Endometrium (tissue), 2 donors: ENCODE results near the gene NFATC1.

Experiments used
- FAIRE-seq: peaks from 2 replicates; lab custom pipeline; 2012; peaks lifted over from hg19 to GRCh38; lab: Jason Lieb, UNC
- donor health status: control.
- donor health status: control.

The NFATC1 gene

DNA sequence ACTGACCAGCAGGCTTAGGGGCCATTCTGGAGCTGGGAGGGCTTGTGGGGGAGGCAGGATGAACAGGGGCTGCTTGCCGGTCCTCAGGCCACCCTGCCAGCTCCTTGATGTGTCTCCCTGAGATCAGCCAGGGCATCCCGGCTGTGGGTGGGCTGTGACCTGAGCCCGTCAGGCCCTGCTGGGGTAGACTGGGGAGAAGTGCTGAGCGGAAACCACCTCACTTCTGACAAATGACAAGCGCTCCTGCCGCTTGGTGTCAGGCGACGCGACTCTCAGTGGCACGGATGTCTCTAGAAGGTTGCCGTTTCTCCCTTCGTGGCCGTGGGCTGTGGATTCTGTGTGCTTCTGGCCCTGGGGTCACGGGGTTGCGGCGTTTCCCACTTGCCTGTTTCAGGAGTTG is 45.7 kb downstream of the NFATC1 start:
- FAIRE-seq, result no peak

DNA sequence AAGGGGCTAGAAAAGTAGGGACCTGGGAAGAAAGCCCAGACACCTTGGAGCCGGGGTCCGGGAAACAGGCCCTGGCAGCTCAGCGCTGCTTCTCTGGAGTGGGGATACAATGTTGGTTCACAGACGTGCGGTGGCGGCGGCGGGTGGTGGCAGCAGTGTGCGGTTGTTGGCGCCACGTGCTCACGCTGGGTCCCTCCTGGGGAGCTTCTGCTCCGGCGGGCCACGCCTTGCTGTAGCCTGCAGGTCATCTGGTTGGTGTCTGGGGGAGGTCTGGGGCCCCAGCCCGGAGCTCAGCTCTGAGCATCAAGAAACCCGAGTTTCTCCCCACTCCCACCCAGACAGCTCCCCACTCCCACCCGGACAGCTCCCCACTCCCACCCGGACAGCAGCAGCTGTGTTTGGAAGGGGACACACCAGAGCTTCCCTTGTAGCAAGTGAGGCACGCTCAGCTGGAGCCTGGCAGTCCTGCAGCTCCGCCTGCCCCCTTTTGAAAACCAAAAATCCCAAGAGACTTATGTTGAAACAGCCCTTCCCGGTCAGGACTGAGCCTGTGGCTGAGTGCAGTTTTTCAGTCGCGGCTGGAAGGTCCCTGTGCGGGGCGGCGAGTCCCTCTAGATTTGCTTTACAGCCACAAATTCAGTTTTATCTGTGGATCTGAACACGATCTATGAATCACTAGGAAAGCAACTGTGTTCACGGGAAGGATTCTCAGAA is 46.9 kb downstream of the NFATC1 start:
- FAIRE-seq, result no peak

DNA sequence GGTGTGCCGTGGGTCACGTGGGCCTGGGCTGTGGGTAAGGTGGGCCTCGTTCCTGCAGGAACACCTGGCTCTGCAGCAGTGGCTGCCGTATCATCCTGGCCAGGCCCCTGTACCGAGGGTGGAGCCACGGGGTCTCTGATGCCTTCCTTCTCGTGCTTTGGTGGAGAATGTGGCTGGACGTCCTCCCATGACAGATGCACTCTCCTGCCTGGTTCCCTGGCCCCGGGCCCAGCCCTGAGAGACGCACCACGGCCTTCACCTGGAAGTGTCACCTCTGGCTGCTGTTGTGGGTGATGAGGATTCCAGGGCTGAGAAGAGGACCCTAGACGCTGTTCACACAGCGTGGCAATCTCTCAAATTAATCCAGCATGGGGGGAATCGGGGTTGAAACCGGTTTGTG is 49.5 kb downstream of the NFATC1 start:
- FAIRE-seq, result no peak

DNA sequence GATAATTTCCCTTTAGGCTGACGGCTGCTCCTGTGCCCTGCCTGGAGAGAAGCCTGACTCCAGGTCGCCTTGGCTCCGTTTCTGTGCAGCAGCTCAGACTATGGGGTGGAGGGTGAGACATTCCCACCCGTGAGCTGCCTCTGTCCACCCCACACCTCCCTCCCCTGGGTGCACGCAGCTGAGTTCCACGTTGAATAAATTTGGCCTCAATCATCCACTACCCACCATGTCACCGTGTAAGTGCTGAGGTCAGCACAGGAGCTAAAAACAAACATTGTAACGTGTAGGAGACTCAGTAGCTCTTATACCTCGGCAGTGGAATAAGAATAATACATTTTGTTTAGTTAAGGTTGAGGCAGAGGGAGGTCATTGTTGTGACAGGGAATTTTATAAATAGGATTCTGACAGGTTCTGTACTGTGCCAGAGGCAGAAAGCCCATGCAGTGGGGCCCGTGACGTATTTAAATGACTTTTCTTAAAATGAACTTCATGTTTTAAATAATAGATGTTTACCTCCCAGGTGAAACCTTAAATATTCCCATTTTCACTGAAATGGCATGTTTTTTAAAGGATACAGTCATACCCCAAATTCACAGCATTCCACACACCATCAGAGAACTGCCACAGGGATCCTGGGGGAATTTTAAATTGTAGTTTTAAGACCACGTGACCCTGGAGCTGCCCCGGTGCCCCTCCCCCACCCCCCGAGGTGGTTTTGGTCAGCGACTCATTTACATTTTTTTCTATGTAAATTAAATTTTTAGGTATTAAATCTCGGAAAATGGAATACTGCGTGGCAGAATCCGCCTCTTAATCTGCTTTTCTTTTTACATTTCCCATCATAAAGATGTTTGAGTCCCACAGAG is 50.2 kb downstream of the NFATC1 start:
- no peak for FAIRE-seq

DNA sequence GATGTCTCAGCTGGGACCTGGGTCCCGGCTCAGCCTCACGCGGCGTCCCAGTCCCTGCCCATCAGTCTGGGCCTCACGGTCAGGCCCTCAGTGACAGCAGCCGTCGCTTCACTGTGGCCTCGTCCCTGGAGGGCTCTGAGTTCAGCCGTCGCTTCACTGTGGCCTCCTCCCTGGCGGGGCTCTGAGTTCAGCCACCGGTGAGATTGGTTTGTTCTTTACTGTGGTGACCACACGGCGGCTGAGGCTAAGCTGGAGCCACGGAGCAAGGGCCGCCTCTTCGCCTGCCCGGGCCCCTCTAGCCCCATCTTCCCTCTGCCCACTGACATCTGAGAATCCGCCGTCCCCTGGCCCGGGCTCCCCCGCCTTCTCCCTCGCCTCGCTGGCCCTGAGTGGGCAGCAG is 51.2 kb downstream of the NFATC1 start:
- FAIRE-seq, result no peak

DNA sequence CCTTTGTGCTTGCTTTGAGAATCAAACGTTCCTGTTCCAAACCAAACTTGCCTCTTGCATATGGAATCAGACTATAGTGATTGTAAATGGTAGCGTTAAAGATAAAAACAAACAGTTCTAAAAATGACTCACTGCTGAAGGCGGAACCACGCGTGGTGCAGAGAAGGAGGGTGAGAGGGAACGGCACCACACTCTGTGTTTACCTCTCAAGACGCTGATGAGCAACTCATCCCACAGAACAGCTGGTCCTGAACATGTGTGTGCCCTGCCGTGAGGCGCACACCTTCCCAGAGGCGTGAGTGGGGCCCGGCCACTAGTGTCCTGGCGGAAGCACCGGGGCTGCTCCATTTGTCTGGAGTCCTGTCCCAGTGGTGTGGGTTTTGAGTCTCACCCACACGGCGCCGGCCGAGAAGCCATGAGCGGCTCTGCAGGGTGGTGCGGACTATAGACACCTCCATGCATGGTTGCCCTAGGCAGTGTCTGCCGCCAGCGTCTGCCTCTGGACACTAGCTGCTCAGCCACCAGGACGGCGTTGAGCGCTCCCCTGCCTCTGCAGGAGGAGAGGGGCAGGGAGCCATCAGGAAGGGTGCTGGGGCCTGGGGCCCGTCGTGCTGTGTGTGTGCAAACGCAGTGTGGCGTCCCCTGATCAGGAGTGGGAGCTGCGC is 52.1 kb downstream of the NFATC1 start:
- no peak for FAIRE-seq

DNA sequence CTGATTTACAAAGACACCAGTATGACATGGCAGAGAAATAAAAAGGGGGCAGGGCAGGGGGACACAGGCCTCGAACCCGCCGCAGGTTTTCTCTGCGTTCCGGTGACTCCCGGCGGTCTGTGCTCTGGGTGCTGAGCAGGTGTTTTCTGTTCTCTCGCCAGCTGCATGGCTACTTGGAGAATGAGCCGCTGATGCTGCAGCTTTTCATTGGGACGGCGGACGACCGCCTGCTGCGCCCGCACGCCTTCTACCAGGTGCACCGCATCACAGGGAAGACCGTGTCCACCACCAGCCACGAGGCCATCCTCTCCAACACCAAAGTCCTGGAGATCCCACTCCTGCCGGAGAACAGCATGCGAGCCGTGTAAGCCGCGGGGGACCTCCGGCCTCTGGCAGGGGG is 52.9 kb downstream of the NFATC1 start:
- no peak for FAIRE-seq

DNA sequence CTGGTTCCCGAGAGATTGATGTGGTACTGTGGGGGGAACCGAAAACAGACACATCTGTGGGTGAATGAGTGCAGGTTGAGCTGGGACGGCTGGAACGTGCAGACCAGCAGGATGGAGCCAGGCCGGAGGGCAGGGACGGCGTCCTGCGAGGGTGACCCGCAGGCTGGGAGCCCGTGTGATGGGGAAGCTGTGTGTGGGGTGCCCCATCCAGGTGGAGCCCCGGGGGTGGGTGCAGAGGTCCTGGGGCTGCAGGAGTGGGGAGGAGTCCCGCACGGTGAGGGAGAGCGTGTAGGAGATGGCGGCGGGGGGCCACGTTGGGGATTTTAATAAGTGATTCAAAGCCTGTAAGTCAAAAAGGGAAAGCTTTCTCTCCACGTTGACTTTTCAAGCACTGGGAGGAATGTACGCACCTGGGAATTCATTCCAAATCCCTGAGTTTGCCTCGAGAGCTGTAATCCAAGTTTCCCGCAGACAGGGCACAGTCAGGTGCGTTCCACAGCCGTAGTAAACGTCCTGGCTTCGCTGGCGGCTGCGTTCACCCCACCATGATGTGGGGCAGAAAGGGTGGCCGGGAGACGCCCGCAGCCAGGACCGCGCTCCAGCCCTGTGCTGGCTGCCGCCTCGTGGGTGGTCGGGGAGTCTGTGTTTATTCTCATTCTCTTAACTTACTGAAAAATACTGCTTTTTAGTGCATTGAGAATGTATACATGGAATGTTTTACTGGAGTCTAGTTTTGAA is 54.0 kb downstream of the NFATC1 start:
- FAIRE-seq, result no peak

DNA sequence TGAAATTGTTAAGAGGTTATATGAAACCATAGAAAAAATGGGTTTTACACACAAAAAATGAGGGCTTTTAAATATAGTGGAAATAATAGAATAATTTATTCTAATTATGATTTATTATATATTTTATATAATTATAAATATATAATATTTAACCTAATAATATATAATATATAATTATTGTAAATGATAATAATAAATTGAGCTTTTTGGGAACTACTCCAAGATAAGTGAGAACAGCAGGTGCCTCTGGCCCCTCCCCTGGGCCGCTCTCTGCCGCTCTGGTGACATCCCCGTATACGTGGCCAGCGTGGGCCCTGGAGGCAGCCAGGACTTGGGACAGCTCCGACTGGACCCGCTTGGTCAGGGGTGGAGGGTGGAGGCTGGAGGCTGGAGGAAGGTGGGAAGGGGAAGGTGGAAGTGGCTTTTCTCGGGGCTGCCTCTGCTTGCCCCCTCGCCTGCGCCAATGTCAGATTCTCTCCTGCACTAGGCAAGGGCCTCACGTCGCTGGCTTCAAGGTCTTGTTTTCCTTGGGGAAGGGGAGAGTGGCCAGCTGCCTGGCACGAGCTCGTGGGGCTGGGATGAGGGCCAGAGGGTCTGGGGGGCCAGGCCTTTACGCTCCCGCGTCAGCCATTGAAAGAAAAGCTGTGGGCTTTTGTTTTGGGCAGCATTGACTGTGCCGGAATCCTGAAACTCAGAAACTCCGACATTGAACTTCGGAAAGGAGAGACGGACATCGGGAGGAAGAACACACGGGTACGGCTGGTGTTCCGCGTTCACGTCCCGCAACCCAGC is 54.8 kb downstream of the NFATC1 start:
- FAIRE-seq, result no peak

DNA sequence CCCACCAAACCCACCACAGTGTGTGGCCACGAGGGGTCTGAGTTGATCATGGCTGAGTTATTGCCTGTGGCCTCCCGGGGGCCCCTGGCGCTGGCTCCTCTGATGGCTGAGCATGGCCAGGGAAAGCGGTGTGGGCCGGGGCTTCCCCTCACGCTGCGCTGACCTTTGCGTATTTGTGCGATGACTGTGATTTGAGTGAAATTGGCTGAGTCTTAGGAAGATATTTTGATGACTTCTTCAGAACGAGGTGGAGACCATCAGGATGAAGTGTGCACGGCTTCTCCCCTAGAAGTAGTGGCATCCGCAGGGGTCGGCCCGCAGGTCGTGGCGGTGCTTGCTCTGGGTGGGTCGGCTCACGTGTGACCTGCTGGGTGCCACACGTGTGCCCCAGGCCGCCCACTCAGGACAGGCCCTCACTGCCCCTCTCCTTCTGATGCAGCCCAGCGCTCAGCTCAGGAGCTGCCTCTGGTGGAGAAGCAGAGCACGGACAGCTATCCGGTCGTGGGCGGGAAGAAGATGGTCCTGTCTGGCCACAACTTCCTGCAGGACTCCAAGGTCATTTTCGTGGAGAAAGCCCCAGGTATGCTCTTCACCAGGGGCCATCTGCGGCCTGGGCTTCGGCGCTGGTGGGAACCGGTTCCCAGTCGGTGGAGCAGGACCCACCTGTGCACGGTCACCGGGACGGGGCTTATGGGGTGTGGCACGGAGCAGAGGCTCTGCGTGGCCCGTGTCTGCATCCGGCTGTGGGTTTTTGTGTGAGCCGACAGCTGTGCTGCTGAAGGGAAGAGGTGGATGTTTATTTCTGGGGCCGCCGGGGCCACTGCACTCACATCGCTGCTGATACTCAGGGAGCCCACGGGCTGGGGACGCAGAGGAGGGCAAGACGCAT is 55.8 kb downstream of the NFATC1 start:
- FAIRE-seq, result no peak

DNA sequence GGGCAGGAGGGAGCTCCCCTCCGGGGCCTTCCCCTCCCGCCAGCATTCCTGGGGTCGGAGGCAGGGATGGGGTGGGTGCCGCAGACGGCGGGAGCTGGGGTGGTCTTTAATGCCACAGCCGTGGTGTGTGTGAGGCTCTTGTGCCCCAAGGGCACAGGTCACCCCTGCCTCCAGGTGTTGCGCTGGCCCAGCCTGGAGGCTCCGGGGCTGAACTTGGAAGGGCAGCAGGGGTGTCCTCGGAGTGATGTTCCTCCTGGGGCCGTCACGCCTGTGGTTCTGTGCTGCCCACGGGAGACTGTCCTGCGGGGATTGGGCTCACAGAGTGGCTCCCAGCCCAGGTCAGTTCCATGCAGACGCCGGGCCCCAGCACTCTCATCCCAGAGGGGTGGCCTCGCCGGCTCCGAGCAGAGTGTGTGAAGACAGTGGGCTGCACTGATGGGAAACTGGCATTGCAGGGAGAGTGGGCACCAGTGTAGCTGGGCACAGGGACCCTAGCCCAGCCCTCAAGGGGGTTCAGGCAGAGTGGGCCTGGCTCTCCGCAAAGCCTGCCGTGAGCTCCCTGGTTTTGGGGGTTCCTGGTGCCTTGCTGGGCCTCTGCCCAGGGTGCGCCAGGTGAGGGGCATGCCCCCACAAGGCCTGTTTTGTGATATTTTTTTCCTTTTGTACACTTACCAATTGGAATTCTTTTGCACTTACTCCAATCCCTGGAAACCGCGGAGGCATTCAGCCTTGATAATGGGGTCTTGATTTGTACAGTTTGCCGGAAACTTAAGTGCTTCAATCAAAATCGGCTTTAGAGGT is 56.7 kb downstream of the NFATC1 start:
- FAIRE-seq, result no peak

DNA sequence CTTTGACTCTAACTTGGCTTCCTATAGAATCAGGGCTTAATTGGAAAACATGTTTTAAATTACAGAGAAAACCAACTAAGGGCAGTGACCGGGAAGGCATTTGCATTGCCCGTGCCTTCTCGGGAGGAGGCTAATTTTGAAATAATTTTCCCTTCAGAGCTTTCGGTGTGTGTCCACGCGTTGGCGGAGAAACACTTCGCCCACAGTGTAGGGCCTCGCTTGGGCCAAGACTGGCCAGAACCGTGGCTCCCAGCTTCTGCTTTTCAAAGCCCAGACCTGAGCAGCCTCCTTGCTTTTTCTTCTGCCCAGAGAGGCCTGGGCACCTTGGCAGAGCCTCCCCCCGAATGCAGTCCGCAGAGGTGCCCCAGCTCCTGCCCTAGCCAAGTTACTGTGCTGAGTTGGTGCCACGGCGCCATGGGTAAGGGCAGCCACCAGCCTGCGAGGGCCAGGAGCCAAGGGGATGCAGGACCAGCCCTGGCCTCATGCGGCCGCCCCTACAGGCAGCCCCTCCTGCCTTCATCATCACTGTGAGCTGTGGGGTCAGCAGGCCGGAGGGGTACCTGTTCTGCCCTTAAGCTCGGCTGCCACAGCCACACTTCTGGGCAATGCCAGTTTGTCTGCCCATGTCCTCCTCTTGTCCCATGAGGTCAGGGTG is 57.4 kb downstream of the NFATC1 start:
- FAIRE-seq, result no peak

DNA sequence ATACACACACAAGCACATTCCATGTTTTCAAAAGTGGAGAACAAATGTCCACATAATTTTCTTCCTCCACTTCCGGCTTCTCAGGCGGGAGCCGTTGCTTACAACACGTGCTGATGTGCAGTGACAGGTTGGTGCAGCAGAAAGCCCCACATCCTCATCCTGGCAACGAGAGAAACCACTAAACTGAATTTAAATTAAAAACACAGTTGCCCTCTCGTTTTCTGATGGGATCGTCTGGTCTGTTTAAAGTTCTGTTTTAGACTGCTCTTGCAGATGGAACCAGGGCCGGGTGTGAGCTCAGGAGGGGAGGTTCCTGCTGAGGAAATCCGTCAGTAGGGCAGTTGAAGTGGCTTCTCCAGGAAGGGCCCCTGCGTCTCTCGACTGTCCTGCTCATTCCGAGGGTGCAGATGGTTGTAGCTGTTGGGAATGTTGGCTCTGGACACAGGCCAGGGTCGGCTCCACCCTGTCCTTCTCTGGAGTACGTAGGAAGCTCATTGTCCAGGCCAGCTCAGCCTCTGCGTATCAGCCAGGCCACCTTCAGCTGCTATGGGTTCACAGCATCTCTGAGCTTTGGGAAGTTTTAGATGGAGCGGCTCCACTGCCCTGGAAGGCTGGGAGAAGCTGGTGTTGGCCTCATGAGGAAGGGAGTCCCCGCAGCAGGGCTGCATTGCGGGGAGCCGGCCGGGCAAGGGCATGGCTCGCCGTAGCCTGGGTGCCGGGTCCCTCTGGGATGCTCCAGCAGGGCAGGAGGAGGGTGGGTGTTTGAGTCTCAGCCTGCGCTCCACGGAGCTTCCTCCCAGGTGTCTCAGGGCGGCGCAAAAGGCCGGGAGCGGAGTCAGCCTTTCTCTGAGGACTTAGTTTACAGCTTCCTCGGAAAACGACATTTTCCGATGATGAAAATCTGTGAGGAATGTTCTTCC is 58.3 kb downstream of the NFATC1 start:
- FAIRE-seq, result no peak

DNA sequence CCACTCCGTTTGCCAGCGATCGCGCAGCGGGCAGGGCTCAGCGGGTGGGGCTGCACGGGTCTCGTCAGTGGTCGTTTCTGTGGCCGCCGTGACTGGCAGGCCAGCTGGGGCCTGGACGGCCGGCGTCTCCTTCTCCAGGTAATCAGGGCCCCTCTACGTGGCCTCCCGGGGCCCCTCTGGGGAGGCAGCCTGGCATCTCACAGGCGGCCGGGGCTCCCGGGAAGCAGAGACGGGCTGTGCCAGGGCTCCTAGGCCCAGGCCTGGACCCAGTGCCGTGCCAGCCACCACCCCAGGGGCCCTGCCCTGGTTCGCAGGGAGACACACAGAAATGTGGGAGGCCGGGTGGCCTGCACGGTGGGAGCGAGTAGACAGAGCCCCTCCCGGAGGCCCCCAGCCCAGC is 59.5 kb downstream of the NFATC1 start:
- FAIRE-seq, result no peak

DNA sequence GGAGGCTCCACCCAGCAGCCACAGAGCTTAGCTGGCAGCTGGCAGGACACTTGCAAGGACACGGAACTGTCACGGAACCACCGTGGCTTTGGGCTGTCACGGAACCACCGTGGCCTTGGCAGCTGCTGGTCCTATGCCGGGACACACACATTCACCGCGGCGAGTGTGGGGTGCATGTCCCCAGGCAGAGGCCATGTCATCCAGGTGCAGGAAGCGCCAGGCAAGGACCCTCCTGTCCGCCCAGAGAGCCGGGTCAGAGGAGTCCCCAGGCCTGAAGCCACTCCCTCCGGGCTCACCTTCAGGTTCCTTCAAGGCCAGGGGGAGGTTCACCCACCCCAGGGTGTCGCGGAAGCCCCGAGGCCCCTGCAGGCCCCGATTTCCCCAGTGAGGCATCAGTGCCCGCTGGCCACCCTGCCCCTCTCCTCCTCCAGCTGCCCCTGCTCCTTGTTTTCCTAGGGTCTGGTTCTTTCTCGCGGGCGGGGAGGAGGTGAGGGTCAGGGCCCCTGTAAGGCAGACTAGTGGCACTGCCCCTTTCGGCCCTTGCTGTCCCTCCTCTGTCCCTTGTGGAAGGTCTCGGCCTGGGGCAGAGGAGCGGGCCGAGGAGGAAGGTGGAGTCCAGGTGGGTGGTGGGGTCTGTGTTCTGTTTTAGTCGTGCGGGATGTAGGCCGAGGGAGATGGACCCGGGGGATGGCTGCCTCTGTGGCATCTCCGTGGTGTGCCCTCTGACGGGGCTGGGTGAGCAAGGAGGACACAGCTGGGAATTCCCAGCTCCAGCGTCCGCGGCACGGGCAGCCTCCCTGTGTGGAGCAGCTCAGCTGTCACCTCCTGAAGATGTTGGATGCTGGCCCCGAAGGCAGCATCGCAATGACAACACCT is 60.6 kb downstream of the NFATC1 start:
- no peak for FAIRE-seq

DNA sequence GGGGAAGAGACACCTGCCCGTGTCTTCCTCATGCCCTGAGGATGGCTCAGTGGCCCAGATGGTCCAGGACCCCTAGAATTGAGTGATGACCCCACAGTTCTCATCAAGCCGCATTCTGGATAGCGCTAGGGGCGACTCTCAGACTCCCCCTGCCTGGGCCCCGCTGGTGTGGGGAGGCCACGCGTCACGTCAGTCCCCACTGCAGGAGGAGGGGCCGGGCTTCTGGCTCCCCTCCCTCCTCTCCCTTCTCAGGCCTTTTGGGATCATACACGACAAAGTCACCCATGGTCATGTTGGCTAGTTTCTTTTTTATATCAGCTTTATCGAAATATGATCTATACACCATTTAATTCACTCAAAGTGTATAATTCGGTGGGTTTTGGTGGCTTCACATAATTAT is 61.5 kb downstream of the NFATC1 start:
- FAIRE-seq, result no peak

DNA sequence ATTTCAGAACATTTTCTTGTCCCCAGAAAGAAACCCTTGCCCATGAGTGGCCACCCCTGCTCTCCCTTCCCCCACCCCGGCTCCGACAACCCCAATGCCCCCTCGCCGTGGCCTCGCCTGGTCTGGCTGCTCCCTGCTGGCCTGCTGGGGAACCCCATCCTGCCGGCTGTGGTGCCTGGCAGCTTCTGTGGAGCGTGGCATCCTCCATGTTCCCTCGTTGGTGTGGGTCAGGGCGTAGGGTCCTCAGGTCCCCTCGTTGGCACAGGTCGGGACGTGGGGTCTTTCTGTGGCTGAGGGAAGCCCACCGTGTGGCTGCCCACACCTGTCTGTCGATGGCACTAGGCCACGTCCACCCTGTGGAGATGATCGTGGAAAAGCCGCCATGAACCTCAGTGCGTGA is 61.9 kb downstream of the NFATC1 start:
- FAIRE-seq, result no peak
